Cerebellar nuclear complex (tissue), 1 donor: ENCODE data around the gene PSPC1.
"Not testable (repeated sequence)": the region's sequence is repeated elsewhere in the genome, so short reads cannot be mapped to it uniquely, and the experiment has no call there.

Experiments
- DNase-seq, 2 experiments: peaks; one replicate each; lab custom pipeline; 2025; lab: John Stamatoyannopoulos, UW

The PSPC1 gene

DNA sequence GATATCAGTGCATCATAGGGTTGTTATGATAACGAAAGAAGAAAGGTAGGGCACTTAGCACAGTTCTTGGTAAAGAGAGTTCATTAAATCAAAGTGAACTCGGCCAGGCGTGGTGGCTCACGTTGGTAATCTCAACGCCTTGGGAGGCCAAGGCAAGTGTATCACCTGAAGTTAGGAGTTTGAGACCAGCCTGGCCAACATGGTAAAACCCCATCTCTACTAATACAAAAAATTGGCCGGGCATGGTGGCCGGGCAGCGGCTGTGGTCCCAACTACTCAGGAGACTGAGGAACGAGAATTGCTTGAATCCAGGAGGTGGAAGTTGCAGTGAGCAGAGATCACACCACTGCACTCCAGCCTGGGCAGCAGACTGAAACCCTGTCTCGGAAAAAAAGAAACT lies 19.1 kb downstream of the PSPC1 start:
- no peak for DNase-seq

GRCh38 chr13:19759669-19760068 lies 23.1 kb downstream of the PSPC1 start:
- no peak for DNase-seq

DNA sequence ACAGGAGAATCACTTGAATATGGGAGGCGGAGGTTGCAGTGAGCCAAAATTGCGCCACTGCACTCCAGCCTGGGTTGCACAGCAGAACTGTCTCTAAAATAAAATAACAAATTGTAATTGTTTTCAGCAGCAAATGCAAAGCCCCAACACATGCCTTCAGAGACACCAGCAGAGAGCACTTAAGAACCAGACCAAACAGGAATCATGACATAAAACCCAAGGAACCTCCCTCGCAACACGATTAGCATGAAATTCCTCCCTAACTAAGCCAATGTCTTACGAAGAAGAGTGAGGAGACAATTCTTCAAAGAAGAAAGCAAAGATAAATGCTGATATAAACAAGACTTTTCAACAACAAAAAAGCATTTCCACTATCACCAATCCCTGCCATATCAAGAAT lies 40.1 kb downstream of the PSPC1 start:
- DNase-seq: no peak

DNA sequence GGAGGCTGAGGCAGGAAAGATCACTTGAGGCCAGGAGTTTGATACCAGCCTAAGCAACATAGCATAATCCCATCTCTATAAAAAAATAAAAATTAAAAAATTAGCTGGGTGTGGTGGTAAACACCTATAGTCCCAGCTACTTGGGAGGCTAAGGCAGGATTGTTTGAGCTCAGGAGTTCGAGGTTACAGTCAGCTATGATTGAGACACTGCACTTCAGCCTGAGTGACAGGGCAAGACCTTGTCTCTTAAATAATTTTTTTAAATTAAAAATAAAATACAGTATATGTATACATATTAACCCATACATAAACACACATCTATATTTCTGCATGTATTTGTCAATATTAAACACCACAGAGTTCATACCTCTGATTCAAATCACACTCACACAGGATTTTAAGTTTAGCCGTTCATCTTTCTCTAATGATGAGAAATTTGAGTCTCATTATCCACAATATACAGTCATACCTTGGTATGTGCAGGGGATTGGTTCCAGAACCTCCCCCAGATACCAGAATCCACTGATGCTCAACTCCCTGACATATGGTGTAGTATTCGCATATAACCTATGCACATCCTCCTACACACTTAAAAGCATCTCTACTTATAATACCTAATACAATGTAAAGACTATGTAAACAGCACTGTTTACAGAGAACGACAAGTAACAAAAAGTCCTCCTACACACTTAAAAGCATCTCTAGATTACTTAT lies 44.7 kb downstream of the PSPC1 start:
- no peak for DNase-seq

DNA sequence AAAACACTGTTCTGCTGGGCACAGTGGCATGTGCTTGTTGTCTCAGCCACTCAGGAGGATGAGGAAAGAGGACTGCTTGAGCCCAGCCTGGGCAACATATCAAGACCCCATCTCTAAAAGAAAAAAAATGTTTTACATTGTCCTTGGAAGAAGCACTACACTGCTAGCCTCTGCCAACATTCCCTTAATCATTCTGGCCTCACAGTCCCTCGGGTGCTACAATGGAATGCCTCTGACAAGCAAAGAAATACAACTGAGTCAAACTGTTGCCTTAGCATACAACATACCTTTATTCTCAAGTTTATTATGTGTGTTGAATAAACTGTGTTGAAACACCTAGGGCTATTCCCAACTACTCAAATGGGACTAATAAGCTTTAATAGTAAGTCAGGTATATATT lies 56.1 kb downstream of the PSPC1 start:
- DNase-seq: no peak

- no peak for DNase-seq
Observed at GRCh38 chr13:19725320-19725719, 57.4 kb downstream of the PSPC1 start.

DNA sequence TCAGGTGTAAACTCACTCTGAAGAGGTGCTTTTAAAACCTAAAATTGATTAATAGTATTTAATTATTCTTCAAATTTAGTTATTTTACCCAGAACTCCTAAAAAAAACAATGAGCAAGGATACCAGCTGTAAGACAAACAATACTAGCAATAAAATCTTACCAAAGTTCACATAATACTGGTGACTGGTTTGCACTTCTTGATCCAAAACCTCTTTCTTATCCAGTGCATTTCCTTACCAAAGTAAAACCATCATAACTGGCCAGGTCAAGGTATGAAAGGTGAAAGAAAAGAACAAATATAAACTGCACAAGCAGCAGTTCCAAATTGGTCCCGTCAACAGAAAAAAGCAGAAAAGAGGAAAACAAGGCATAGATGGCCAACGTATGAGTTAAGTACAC lies 62.7 kb downstream of the PSPC1 start:
- DNase-seq: no peak

- no peak for DNase-seq
Observed at GRCh38 chr13:19713186-19713965, 69.4 kb downstream of the PSPC1 start.

- not testable (repeated sequence) for DNase-seq
Observed at GRCh38 chr13:19709782-19710181, 73.0 kb downstream of the PSPC1 start.

DNA sequence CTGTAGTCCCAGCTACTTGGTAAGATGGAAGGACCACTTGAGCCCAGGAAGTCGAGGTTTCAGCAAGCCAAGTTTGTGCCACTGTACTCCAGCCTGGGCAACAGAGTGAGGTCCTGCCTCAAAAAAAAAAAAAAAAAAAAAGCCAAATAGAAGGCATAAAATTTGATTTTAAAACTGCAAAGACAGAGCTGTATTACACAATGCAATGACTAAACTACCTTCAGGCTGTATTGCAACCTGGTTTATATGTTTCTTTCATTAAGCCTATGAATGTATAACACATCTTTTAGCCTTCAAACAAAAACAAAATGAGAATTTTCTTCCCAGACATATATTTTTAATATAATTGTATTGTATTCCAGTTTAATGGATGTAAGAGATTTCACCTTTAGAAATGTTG lies 73.7 kb downstream of the PSPC1 start:
- DNase-seq: not testable (repeated sequence)

DNA sequence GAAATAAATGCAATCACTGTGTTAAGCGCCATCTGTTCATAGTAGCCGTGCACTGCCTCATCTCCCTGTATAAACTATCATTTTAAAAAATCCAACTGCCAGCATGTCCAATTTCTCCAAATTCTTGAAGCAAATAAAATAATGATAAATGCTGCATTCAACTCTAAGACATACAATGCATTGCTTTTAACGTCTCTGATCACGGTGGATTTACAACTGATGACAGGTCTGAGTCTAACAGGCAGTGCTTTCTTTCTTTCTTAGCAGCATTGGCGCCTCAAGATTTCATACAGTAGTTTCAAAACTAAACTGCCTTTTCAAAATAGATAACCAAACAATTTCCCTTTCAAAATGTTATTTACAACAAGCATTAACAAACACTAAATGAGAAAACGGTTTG lies 78.5 kb downstream of the PSPC1 start:
- DNase-seq: not testable (repeated sequence)

DNA sequence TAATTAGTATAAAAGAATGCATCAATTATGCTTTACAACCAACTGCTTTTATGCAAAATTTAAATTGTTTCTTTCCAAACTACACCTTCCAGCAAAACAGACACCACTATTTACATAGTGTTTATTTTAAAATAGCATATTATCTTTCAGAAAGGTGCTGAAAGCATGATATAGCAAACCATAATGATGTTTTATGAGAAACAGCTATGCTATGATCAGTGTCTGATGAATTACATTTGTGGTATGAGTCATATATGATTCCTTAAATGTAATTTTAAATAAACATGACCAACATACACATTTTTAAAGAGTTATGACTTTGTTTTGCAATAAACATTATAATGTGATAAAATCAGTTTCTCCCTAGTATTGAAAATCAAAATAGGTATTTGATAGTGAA lies 81.1 kb downstream of the PSPC1 start:
- not testable (repeated sequence) for DNase-seq

DNA sequence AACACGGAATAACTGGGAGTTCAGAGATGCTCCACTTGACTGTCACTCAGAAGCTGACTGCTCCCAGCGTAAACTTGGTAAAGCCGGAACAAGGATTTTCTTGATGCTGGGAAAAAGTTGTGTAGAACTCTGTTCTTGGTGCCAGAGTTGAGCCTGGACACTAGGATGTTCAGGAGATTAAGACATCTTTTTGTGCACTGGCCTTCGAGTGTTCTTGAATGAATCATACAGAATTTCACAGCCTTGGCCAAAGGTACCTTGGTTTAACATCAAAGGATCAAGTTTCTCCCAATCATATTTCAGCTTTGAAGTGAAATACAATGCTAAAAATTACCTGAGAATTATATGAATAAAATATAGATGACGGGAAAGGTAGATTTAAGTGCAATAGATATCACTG lies 81.8 kb downstream of the PSPC1 start:
- not testable (repeated sequence) for DNase-seq

DNA sequence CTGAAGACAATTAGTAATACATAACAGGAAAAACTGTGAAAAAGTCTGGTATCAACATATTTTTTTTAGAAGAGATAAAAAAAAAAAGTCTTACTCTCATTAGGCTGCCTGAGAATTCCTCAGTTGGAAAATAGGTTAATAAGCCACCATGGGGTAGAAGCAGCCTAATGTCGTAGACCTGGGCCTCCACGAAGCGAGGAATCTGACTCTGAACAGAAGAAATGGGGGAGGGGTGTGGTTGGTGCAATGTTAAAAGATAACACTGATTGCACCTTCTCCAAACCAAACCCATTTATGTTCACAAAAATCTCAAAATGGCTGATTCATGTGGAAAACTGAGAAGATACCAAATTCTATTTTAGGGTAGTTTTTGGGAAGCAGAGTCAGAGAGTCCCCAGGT lies 86.9 kb downstream of the PSPC1 start:
- DNase-seq: no peak

DNA sequence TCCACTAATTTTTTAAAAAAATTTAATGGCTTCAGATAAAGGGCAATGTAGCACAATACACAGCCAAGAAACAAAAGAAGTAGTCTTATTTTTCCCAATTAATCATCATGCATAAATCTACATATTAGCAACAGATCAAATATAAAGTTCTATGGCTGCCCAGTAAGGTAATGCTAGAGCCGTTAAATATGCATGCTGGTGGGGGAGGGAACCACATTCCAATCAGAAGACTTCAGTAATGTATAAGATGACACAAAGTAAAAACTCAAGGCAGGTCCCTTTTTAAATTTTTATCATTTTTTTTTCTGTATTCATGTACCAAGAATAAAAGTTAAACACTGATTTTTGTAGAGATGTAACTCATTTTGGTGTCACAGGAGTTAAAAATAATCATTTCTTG lies 87.3 kb downstream of the PSPC1 start:
- no peak for DNase-seq

- not testable (repeated sequence) for DNase-seq
Observed at GRCh38 chr13:19691447-19691846, 91.3 kb downstream of the PSPC1 start.

DNA sequence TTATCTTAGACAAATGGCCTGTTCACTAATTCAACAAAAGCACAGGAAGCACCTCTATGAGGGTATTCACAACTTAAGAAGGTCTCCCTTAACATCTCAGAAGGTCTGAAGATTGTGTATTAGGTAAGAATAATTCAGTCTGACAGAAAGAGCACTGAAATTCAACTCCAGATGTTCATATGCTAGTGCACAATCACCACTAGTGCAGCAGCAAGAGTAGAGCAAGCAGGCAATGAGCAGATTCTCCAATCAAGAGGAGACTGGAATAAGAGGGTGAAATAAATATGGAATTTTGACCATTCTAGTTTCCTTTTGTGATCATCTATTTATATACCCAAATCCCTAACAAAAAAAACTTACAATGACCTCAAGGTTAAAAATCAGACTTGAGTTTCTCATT lies 97.3 kb downstream of the PSPC1 start:
- DNase-seq: no peak

DNA sequence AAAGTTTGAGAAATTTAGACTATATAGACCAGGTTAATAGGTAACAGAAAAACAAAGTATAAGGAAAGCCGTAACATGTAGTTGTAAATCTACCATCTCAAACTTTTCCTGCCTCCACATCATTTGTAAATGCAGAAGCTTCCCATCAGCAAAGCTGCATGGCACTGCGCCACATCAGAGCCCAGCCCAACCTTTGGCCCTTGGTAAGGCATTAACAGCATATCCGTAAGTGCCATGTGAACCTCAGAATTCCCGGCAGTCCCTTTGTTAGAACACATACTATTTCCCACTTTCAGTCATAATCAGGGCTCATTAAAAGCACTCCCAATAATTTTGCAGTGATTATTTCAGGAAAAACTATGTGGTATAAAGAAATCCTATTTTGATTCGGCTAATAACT lies 97.7 kb downstream of the PSPC1 start:
- DNase-seq: no peak

DNA sequence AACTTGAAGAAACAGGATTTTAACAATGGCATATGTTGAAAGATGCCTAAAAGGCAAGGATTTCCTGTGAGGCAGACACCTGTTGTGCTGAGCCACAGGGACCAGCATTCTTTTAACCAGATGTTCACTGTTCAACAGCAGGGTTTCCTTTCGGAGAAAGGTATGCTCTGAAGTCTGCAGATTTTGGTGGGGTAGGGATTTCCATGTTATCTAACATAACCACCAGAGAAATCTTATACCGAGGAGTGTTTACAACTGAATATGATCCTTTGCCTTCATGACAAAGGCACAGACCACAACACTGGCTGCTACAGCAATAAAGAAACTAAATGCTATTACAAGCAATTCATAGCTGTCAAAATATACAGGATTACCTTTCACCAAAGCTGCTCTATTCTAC lies 101.2 kb downstream of the PSPC1 start:
- DNase-seq: no peak

- DNase-seq: no peak
Observed at GRCh38 chr13:19680751-19681150, 102.0 kb downstream of the PSPC1 start.

GRCh38 chr13:19676168-19676567 lies 106.6 kb downstream of the PSPC1 start:
- no peak for DNase-seq

DNA sequence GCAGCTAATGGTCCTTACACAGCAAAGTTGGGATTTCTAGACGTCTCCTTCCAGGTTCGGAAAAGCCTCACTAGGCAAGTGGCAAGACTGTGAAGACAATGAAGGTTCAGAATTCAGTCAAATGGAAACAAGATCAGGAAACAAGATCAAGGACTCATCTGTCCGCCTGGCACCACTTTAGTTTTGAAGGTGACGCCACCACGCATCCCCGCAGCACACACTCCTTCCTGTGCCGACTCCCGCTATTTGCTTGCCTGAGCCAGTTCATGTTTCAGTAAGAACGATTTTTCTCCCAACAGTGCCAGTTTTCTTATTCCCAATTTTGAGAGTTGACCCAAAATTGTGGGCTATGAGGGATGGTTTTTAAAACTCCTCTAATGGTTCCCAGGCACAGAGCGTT lies 107.8 kb downstream of the PSPC1 start:
- DNase-seq: no peak
